ENCODE measurements around the gene ERBB2.

ERBB2 gene

GRCh38 chr17:39687101-39687545 lies 12.7 kb upstream of the ERBB2 start:
- no peak for TF ChIP-seq CTCF (IDR thresholded peaks at IDR 0.05; ENCODE audit: low read depth, low read length)
- DNase-seq (ENCODE audit: extremely low read depth, low read depth), result no peak

GRCh38 chr17:39687546-39688474 lies 12.1 kb upstream of the ERBB2 start, which contains the start of gene PGAP3:
PGAP3 (minus strand) TSS chr17:39688057; CDS start chr17:39688014, 43 bp downstream.
- TF ChIP-seq CTCF (IDR thresholded peaks at IDR 0.05; ENCODE audit: low read depth, low read length), result peak; percentile 3
- DNase-seq (ENCODE audit: extremely low read depth, low read depth), result peak; percentile 60

- no peak for DNase-seq (ENCODE audit: extremely low read depth, low read depth)
- TF ChIP-seq CTCF (IDR thresholded peaks at IDR 0.05; ENCODE audit: low read depth, low read length), result no peak
Measured at GRCh38 chr17:39688475-39688835, 11.4 kb upstream of the ERBB2 start.

GRCh38 chr17:39688945-39689344 lies 10.9 kb upstream of the ERBB2 start:
- TF ChIP-seq CTCF (IDR thresholded peaks at IDR 0.05; ENCODE audit: low read depth, low read length), result no peak
- no peak for DNase-seq (ENCODE audit: extremely low read depth, low read depth)

GRCh38 chr17:39694593-39694992 lies 5.3 kb upstream of the ERBB2 start:
- TF ChIP-seq CTCF (IDR thresholded peaks at IDR 0.05; ENCODE audit: low read depth, low read length), result no peak
- no peak for DNase-seq (ENCODE audit: extremely low read depth, low read depth)

- DNase-seq (ENCODE audit: extremely low read depth, low read depth), result no peak
- TF ChIP-seq CTCF (IDR thresholded peaks at IDR 0.05; ENCODE audit: low read depth, low read length), result no peak
Measured at GRCh38 chr17:39695089-39695474, 4.8 kb upstream of the ERBB2 start.

GRCh38 chr17:39696731-39697130 lies 3.1 kb upstream of the ERBB2 start:
- DNase-seq (ENCODE audit: extremely low read depth, low read depth), result no peak
- TF ChIP-seq CTCF (IDR thresholded peaks at IDR 0.05; ENCODE audit: low read depth, low read length), result no peak

All from AG09319 (cell line).